HepG2 (cell line): ENCODE results near the gene ANKRD40CL. TPM values are rescaled to one million over a fixed set of nuclear protein-coding genes. Genes with fewer than 3 reads are reported as not detected.

Experiments
- AGO2 ChIP-seq: fragments of 200-400 bp; formaldehyde crosslinking; optimal IDR thresholded peaks from 2 replicates; pipeline ENCODE3; 2017; ENCODE audit warnings: mild to moderate bottlenecking, low read depth, low read length, moderate library complexity
- ETV5 ChIP-seq: IDR thresholded peaks from 2 replicates; pipeline ENCODE4 v1.6.1; 2018; ENCODE audit warnings: missing biosample characterization, missing genetic modification reagents, inconsistent platforms, borderline replicate concordance
- EZH2 ChIP-seq: conservative IDR thresholded peaks from 2 replicates; pipeline ENCODE4 v1.6.1; 2012; ENCODE audit warnings: mild to moderate bottlenecking, low read depth, low read length, moderate library complexity
- HIVEP1 ChIP-seq: sonication (generic); formaldehyde crosslinking; IDR thresholded peaks from 2 replicates; pipeline ENCODE4 v1.4.0; 2020; ENCODE audit warnings: mild to moderate bottlenecking, missing genetic modification reagents
- ISX ChIP-seq: sonication (generic); formaldehyde crosslinking; conservative IDR thresholded peaks from 2 replicates; pipeline ENCODE4 v1.5.0; 2020; ENCODE audit warnings: missing genetic modification reagents
- KMT2B ChIP-seq: IDR thresholded peaks from 2 replicates; pipeline ENCODE4 v1.6.1; 2016; ENCODE audit warnings: missing genetic modification reagents, missing compliant biosample characterization
- NAIF1 ChIP-seq: sonication (generic); formaldehyde crosslinking; IDR thresholded peaks from 2 replicates; pipeline ENCODE4 v1.5.0; 2020; ENCODE audit warnings: mild to moderate bottlenecking, missing genetic modification reagents, borderline replicate concordance
- NFRKB ChIP-seq: fragments of 450-650 bp; IDR thresholded peaks from 2 replicates; pipeline ENCODE4 v1.6.1; 2017
- NR0B2 ChIP-seq: sonication (generic); formaldehyde crosslinking; IDR thresholded peaks from 2 replicates; pipeline ENCODE4 v1.4.0; 2020; ENCODE audit warnings: mild to moderate bottlenecking, missing genetic modification reagents
- RAD21 ChIP-seq: fragments of 450-650 bp; formaldehyde crosslinking; IDR thresholded peaks from 2 replicates; pipeline ENCODE4 v1.5.0; 2020; ENCODE audit warnings: mild to moderate bottlenecking
- SKIL ChIP-seq: sonication (generic); formaldehyde crosslinking; IDR thresholded peaks from 2 replicates; pipeline ENCODE4 v1.8.0; 2022; ENCODE audit warnings: missing genetic modification reagents, mild to moderate bottlenecking, moderate library complexity, borderline replicate concordance
- SMC3 ChIP-seq: IDR thresholded peaks from 2 replicates; pipeline ENCODE4 v1.6.1; 2011; ENCODE audit warnings: low read length, improper control_type of control experiment
- ZBTB10 ChIP-seq: sonication (generic); formaldehyde crosslinking; IDR thresholded peaks from 2 replicates; pipeline ENCODE4 v1.4.0; 2020; ENCODE audit warnings: missing genetic modification reagents, borderline replicate concordance
- ZNF136 ChIP-seq: sonication (generic); formaldehyde crosslinking; IDR thresholded peaks from 2 replicates; pipeline ENCODE4 v1.8.1; 2022; ENCODE audit warnings: low read depth, mild to moderate bottlenecking, moderate library complexity, missing genetic modification reagents
- ZNF292 ChIP-seq: sonication (generic); formaldehyde crosslinking; IDR thresholded peaks from 2 replicates; pipeline ENCODE4 v1.8.1; 2022; ENCODE audit warnings: mild to moderate bottlenecking, low read depth, missing genetic modification reagents, borderline replicate concordance
- ZNF569 ChIP-seq: sonication (generic); formaldehyde crosslinking; IDR thresholded peaks from 2 replicates; pipeline ENCODE4 v1.5.0; 2020; ENCODE audit warnings: mild to moderate bottlenecking, missing genetic modification reagents, moderate library complexity, borderline replicate concordance
- ZNF672 ChIP-seq: sonication (generic); formaldehyde crosslinking; IDR thresholded peaks from 2 replicates; pipeline ENCODE4 v1.8.1; 2022; ENCODE audit warnings: missing genetic modification reagents
- ZNF784 ChIP-seq: sonication (generic); formaldehyde crosslinking; IDR thresholded peaks from 2 replicates; pipeline ENCODE4 v1.5.1; 2020; ENCODE audit warnings: missing genetic modification reagents, mild to moderate bottlenecking, borderline replicate concordance
- ZSCAN31 ChIP-seq: sonication (generic); formaldehyde crosslinking; IDR thresholded peaks from 2 replicates; pipeline ENCODE4 v1.5.0; 2020; ENCODE audit warnings: low read depth, mild to moderate bottlenecking, missing genetic modification reagents
- ZXDC ChIP-seq: sonication (generic); formaldehyde crosslinking; IDR thresholded peaks from 2 replicates; pipeline ENCODE4 v1.5.0; 2020; ENCODE audit warnings: mild to moderate bottlenecking, missing genetic modification reagents
- polyA plus RNA-seq, 8 experiments: library from polyadenylated mRNA; depleted of rRNA in 3 of 8; stranded (reverse) in 7 of 8; unstranded in 1 of 8; fragments of >200 nt; fragmentation: Illumina TruSeq in 4 of 8; extraction: Trizol in 4 of 8; gene quantifications; 2 replicates each; pipeline versions ENCODE4 v1.2.1 to v1.2.3, GENCODE V29; 2011 to 2016; ENCODE audit warnings: low read depth in 4 of 8, missing spikeins in 1 of 8, mixed read lengths in 1 of 8; ENCODE audit not compliant: insufficient read depth in 1 of 8
- total RNA-seq, 5 experiments: library from RNA; depleted of rRNA; stranded (reverse); fragments of >200 nt; fragmentation: Illumina TruSeq; extraction: Trizol; gene quantifications; 2 replicates each; pipeline ENCODE4 v1.2.3, GENCODE V29; 2016; ENCODE audit warnings: low read depth in 1 of 5

Gene ANKRD40CL
- total and polyA plus RNA-seq, 2 of the 13 experiments (the other 11 are each of a cell fraction or from before 2014, with no cell fraction given): 0.03 to 0.11 TPM

GRCh38 chr17:50719144-50719923, 48.0 kb downstream of the ANKRD40CL start, which contains the start of gene LUC7L3 (continued):
- TF ChIP-seq SKIL (CRISPR knock-in tag) (peak; percentile 63), KMT2B (peak; percentile 91), ZNF784 (CRISPR knock-in tag) (peak; percentile 92), RAD21 (peak; percentile 4; the same call in 1 of the 2 replicates), AGO2 (peak; percentile 93), NR0B2 (peak; percentile 51), SMC3 (no peak), NFRKB (peak; percentile 93), ISX (CRISPR knock-in tag) (0 out of 2 replicates have a peak, but pooled peaks have one; percentile 14), ZBTB10 (CRISPR knock-in tag) (no peak), ZXDC (CRISPR knock-in tag) (peak; percentile 97), ZNF569 (CRISPR knock-in tag) (peak; percentile 82; the same call in 1 of the 2 replicates), HIVEP1 (no peak; the same call in 1 of the 2 replicates), ZSCAN31 (peak; percentile 93), ETV5 (CRISPR knock-in tag) (peak; percentile 88), NAIF1 (CRISPR knock-in tag) (peak; percentile 79; the same call in 1 of the 2 replicates), ZNF136 (CRISPR knock-in tag) (peak; percentile 75; the same call in 1 of the 2 replicates), ZNF672 (CRISPR knock-in tag) (no peak), ZNF292 (CRISPR knock-in tag) (no peak), EZH2 (no peak)
